Uterus (tissue), 2 donors: Measurements from ENCODE around the gene INSL3.

Experiments used
- POLR2A ChIP-seq, 2 donors: fragments of 450-650 bp; IDR thresholded peaks; one replicate each; pipeline ENCODE4 v1.6.1; 2016; ENCODE audit warnings: antibody characterized with exemption in 2 of 2, mild to moderate bottlenecking in 1 of 2, moderate library complexity in 1 of 2
- TF ChIP-seq, protein P1 (sequence below), 4 experiments: fragments of 200-600 bp in 2 of 4; fragments of 450-650 bp in 2 of 4; sonication (generic) in 2 of 4; IDR thresholded peaks; one replicate each; pipeline ENCODE4 v1.5.1; 2016 to 2019; ENCODE audit warnings: antibody characterized with exemption in 4 of 4, mild to moderate bottlenecking in 2 of 4, moderate library complexity in 1 of 4

DNA sequence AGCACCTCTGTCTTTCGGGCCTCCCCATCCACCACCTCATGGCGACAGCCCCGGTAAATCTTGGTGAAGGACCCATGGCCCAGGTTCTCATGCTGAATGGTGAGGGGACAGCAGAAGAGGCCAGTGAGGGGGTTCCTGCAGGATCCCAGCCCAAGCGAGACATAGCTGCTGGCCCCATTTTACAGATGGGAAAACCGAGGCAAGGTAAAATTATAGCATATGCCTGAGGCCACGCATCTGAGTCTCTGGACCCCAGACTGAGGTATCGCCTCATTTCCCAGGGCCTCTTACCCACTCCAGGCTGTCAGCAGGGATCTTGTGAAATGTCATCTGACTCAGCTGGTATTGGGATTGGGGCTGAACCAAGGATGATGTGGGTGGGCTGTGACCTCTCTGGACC, 16.7 kb upstream of the INSL3 start:
- TF ChIP-seq, protein P1, sequence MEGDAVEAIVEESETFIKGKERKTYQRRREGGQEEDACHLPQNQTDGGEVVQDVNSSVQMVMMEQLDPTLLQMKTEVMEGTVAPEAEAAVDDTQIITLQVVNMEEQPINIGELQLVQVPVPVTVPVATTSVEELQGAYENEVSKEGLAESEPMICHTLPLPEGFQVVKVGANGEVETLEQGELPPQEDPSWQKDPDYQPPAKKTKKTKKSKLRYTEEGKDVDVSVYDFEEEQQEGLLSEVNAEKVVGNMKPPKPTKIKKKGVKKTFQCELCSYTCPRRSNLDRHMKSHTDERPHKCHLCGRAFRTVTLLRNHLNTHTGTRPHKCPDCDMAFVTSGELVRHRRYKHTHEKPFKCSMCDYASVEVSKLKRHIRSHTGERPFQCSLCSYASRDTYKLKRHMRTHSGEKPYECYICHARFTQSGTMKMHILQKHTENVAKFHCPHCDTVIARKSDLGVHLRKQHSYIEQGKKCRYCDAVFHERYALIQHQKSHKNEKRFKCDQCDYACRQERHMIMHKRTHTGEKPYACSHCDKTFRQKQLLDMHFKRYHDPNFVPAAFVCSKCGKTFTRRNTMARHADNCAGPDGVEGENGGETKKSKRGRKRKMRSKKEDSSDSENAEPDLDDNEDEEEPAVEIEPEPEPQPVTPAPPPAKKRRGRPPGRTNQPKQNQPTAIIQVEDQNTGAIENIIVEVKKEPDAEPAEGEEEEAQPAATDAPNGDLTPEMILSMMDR (IDR thresholded peaks at IDR 0.05): no peak
- no peak for TF ChIP-seq POLR2A (IDR thresholded peaks at IDR 0.05)
